Measurements from ENCODE around the gene ITGA7.

The ITGA7 gene

GRCh38 chr12:55723516-55724225, 16.0 kb upstream of the ITGA7 start:
- Histone ChIP-seq H4K8ac (ENCODE audit: low read length) (peak overlapping the region; percentile 20), H3K9me3 (ENCODE audit: control insufficient read depth, low read length) (no peaks in the 10 kb centered on the region), H3K4me1 (ENCODE audit: control insufficient read depth, insufficient read depth, low read depth, low read length) (peaks cover 53% of the 10 kb centered on the region), H3K14ac (ENCODE audit: low read length in 2 of 2) (no peak overlapping the region), H3K4ac (ENCODE audit: low read depth in 1 of 2, low read length in 2 of 2) (no peak overlapping the region), H2BK5ac (ENCODE audit: low read depth, low read length, poor library complexity, severe bottlenecking) (no peak overlapping the region), H3K27me3 (ENCODE audit: control insufficient read depth in 1 of 2, insufficient read depth in 1 of 2, low read length in 2 of 2) (no peaks in the 10 kb centered on the region), H3K4me2 (ENCODE audit: low read length, poor library complexity, severe bottlenecking) (no peak overlapping the region), H2AK5ac (ENCODE audit: low read length, severe bottlenecking) (peak overlapping the region; percentile 27), H3K27ac (ENCODE audit: low read length, poor library complexity, severe bottlenecking) (peak overlapping the region; percentile 34), H3K4me3 (ENCODE audit: insufficient read depth in 1 of 2, low read depth in 1 of 2, low read length in 2 of 2) (peak overlapping the region in 1 of 2 experiments; percentile 94), H3K79me1 (replicated peaks; ENCODE audit: low read length, poor library complexity, severe bottlenecking) (peaks cover 12% of the 10 kb centered on the region), H2AFZ (ENCODE audit: low read depth, low read length) (no peak overlapping the region), H2BK15ac (ENCODE audit: low read depth, poor library complexity, severe bottlenecking) (no peak overlapping the region), H4K91ac (ENCODE audit: low read length) (no peak overlapping the region), H3K9ac (ENCODE audit: low read length) (peak overlapping the region; percentile 95), H3K18ac (ENCODE audit: low read depth in 1 of 2, low read length in 2 of 2) (no peak overlapping the region), H3K23ac (ENCODE audit: low read length in 2 of 2) (no peak overlapping the region), H3K36me3 (ENCODE audit: control insufficient read depth in 1 of 2, insufficient read depth in 2 of 2, low read depth in 1 of 2, low read length in 2 of 2) (peaks cover 49 to 51% of the 10 kb centered on the region in 2 experiments), H2BK120ac (ENCODE audit: low read depth, low read length) (no peak overlapping the region), H2BK12ac (ENCODE audit: low read length in 2 of 2) (no peak overlapping the region)
- DNase-seq: no peak
- WGBS: 79% methylated on average over 10 of the region's 10 CpGs

GRCh38 chr12:55722948-55723347, 15.2 kb upstream of the ITGA7 start:
- Histone ChIP-seq H3K23ac (ENCODE audit: low read length in 2 of 2) (no peak overlapping the region), H2AK5ac (ENCODE audit: low read length, severe bottlenecking) (no peak overlapping the region), H3K4me1 (ENCODE audit: control insufficient read depth, insufficient read depth, low read depth, low read length) (peaks cover 57% of the 10 kb centered on the region), H4K8ac (ENCODE audit: low read length) (no peak overlapping the region), H2AFZ (ENCODE audit: low read depth, low read length) (no peak overlapping the region), H2BK12ac (ENCODE audit: low read length in 2 of 2) (no peak overlapping the region), H2BK5ac (ENCODE audit: low read depth, low read length, poor library complexity, severe bottlenecking) (no peak overlapping the region), H3K9me3 (ENCODE audit: control insufficient read depth, low read length) (no peaks in the 10 kb centered on the region), H3K4me2 (ENCODE audit: low read length, poor library complexity, severe bottlenecking) (no peak overlapping the region), H3K4ac (ENCODE audit: low read depth in 1 of 2, low read length in 2 of 2) (no peak overlapping the region), H3K9ac (ENCODE audit: low read length) (peak overlapping the region; percentile 95), H3K36me3 (ENCODE audit: control insufficient read depth in 1 of 2, insufficient read depth in 2 of 2, low read depth in 1 of 2, low read length in 2 of 2) (peaks cover 49 to 51% of the 10 kb centered on the region in 2 experiments), H3K14ac (ENCODE audit: low read length in 2 of 2) (no peak overlapping the region), H4K91ac (ENCODE audit: low read length) (no peak overlapping the region), H3K79me1 (replicated peaks; ENCODE audit: low read length, poor library complexity, severe bottlenecking) (peaks cover 17% of the 10 kb centered on the region), H3K27ac (ENCODE audit: low read length, poor library complexity, severe bottlenecking) (peak overlapping the region; percentile 36), H3K18ac (ENCODE audit: low read depth in 1 of 2, low read length in 2 of 2) (no peak overlapping the region), H3K27me3 (ENCODE audit: control insufficient read depth in 1 of 2, insufficient read depth in 1 of 2, low read length in 2 of 2) (no peaks in the 10 kb centered on the region), H3K4me3 (ENCODE audit: insufficient read depth in 1 of 2, low read depth in 1 of 2, low read length in 2 of 2) (peak overlapping the region in 1 of 2 experiments; percentile 94), H2BK120ac (ENCODE audit: low read depth, low read length) (no peak overlapping the region), H2BK15ac (ENCODE audit: low read depth, poor library complexity, severe bottlenecking) (no peak overlapping the region)
- DNase-seq: no peak
- WGBS: over 99% methylated on average over 8 of the region's 8 CpGs

- no peak overlapping the region for H2BK120ac ChIP-seq (ENCODE audit: low read depth, low read length)
- 89% methylated on average over 14 of the region's 14 CpGs for WGBS
These were observed 14.0 kb upstream of the ITGA7 start for GRCh38 chr12:55721601-55722213.

GRCh38 chr12:55720894-55721444, 13.3 kb upstream of the ITGA7 start:
- H3K23ac ChIP-seq (ENCODE audit: low read length in 2 of 2): peak overlapping the region in 1 of 2 experiments; percentile 71
- peak overlapping the region in 1 of 2 experiments; percentile 78 for H3K4me3 ChIP-seq (ENCODE audit: insufficient read depth in 1 of 2, low read depth in 1 of 2, low read length in 2 of 2)
- H3K4me2 ChIP-seq (ENCODE audit: low read length, poor library complexity, severe bottlenecking): no peak overlapping the region
- H3K27ac ChIP-seq (ENCODE audit: low read length, poor library complexity, severe bottlenecking): peak overlapping the region; percentile 58
- peaks cover 34 to 40% of the 10 kb centered on the region in 2 experiments for H3K36me3 ChIP-seq (ENCODE audit: control insufficient read depth in 1 of 2, insufficient read depth in 2 of 2, low read depth in 1 of 2, low read length in 2 of 2)
- no peak overlapping the region for H2AFZ ChIP-seq (ENCODE audit: low read depth, low read length)
- no peak overlapping the region for H4K8ac ChIP-seq (ENCODE audit: low read length)
- no peak overlapping the region for H3K4ac ChIP-seq (ENCODE audit: low read depth in 1 of 2, low read length in 2 of 2)
- DNase-seq: peak; percentile 75
- peaks cover 16% of the 10 kb centered on the region for H3K79me1 ChIP-seq (replicated peaks; ENCODE audit: low read length, poor library complexity, severe bottlenecking)
- H4K91ac ChIP-seq (ENCODE audit: low read length): no peak overlapping the region
- no peak overlapping the region for H2BK5ac ChIP-seq (ENCODE audit: low read depth, low read length, poor library complexity, severe bottlenecking)
- H3K14ac ChIP-seq (ENCODE audit: low read length in 2 of 2): no peak overlapping the region
- H3K9ac ChIP-seq (ENCODE audit: low read length): peak overlapping the region; percentile 92
- no peaks in the 10 kb centered on the region for H3K27me3 ChIP-seq (ENCODE audit: control insufficient read depth in 1 of 2, insufficient read depth in 1 of 2, low read length in 2 of 2)
- H2BK120ac ChIP-seq (ENCODE audit: low read depth, low read length): no peak overlapping the region
- no peaks in the 10 kb centered on the region for H3K9me3 ChIP-seq (ENCODE audit: control insufficient read depth, low read length)
- no peak overlapping the region for H2BK15ac ChIP-seq (ENCODE audit: low read depth, poor library complexity, severe bottlenecking)
- H2BK12ac ChIP-seq (ENCODE audit: low read length in 2 of 2): no peak overlapping the region
- H2AK5ac ChIP-seq (ENCODE audit: low read length, severe bottlenecking): peak overlapping the region; percentile 32
- no peak overlapping the region for H3K18ac ChIP-seq (ENCODE audit: low read depth in 1 of 2, low read length in 2 of 2)
- WGBS: 65% methylated on average over 9 of the region's 9 CpGs
- peaks cover 60% of the 10 kb centered on the region for H3K4me1 ChIP-seq (ENCODE audit: control insufficient read depth, insufficient read depth, low read depth, low read length)

More at GRCh38 chr12:55721601-55722213, 14.0 kb upstream of the ITGA7 start:
- no peak overlapping the region for H3K4me2 ChIP-seq (ENCODE audit: low read length, poor library complexity, severe bottlenecking)
- peaks cover 62% of the 10 kb centered on the region for H3K4me1 ChIP-seq (ENCODE audit: control insufficient read depth, insufficient read depth, low read depth, low read length)
- peak overlapping the region; percentile 32 for H2AK5ac ChIP-seq (ENCODE audit: low read length, severe bottlenecking)
- no peak overlapping the region for H3K4ac ChIP-seq (ENCODE audit: low read depth in 1 of 2, low read length in 2 of 2)
- no peaks in the 10 kb centered on the region for H3K27me3 ChIP-seq (ENCODE audit: control insufficient read depth in 1 of 2, insufficient read depth in 1 of 2, low read length in 2 of 2)
- no peak for DNase-seq
- no peak overlapping the region for H3K23ac ChIP-seq (ENCODE audit: low read length in 2 of 2)
- no peak overlapping the region for H4K8ac ChIP-seq (ENCODE audit: low read length)
- no peak overlapping the region for H3K14ac ChIP-seq (ENCODE audit: low read length in 2 of 2)
- peak overlapping the region in 1 of 2 experiments; percentile 78 for H3K4me3 ChIP-seq (ENCODE audit: insufficient read depth in 1 of 2, low read depth in 1 of 2, low read length in 2 of 2)
- H2BK12ac ChIP-seq (ENCODE audit: low read length in 2 of 2): no peak overlapping the region
- peaks cover 41 to 46% of the 10 kb centered on the region in 2 experiments for H3K36me3 ChIP-seq (ENCODE audit: control insufficient read depth in 1 of 2, insufficient read depth in 2 of 2, low read depth in 1 of 2, low read length in 2 of 2)
- H3K79me1 ChIP-seq (replicated peaks; ENCODE audit: low read length, poor library complexity, severe bottlenecking): peaks cover 17% of the 10 kb centered on the region
- H4K91ac ChIP-seq (ENCODE audit: low read length): no peak overlapping the region
- H2AFZ ChIP-seq (ENCODE audit: low read depth, low read length): no peak overlapping the region
- H3K9me3 ChIP-seq (ENCODE audit: control insufficient read depth, low read length): no peaks in the 10 kb centered on the region
- H2BK15ac ChIP-seq (ENCODE audit: low read depth, poor library complexity, severe bottlenecking): no peak overlapping the region
- H3K18ac ChIP-seq (ENCODE audit: low read depth in 1 of 2, low read length in 2 of 2): no peak overlapping the region
- H3K27ac ChIP-seq (ENCODE audit: low read length, poor library complexity, severe bottlenecking): peak overlapping the region; percentile 58
- H3K9ac ChIP-seq (ENCODE audit: low read length): peak overlapping the region; percentile 92
- no peak overlapping the region for H2BK5ac ChIP-seq (ENCODE audit: low read depth, low read length, poor library complexity, severe bottlenecking)

All from mesenchymal stem cell (in vitro differentiated cells and primary cell).